ENCODE results near the gene FCHSD2.

- TF ChIP-seq EZH2phosphoT487 (IDR thresholded peaks at IDR 0.05; ENCODE audit: borderline replicate concordance, low read length) (no peak), CTCF (conservative IDR thresholded peaks at IDR 0.05; ENCODE audit: low read depth, low read length) (no peak), EZH2 (IDR thresholded peaks at IDR 0.05; ENCODE audit: low read length, unreplicated experiment) (no peak)
These were observed 300.0 kb downstream of the FCHSD2 start for GRCh38 chr11:72842126-72842525.
